Esophagus mucosa (tissue), 1 donor: ENCODE measurements around the gene FXYD3. TPM values are rescaled to one million over a fixed set of nuclear protein-coding genes. Genes with fewer than 3 reads are reported as not detected.
"Not testable (repeated sequence)": the region's sequence is repeated elsewhere in the genome, so short reads cannot be mapped to it uniquely, and the experiment has no call there.

Experiments used
- ATAC-seq: fragments of 200-7000 bp; cut with Tn5 transposase; one replicate; pipeline ENCODE4 v1.9.1; 2020
- total RNA-seq: library from RNA; stranded (reverse); gene quantifications from one replicate; pipeline ENCODE4 v1.2.4, GENCODE V29; 2023
- donor health status: DM: yes; HTN: yes; CAD: no.

FXYD3 gene
- total RNA-seq, 1 donor from 2014 or later: 736 TPM

GRCh38 chr19:35087393-35087792 lies 28.2 kb upstream of the FXYD3 start:
- no peak for ATAC-seq

- ATAC-seq: peak; percentile 58
Observed at GRCh38 chr19:35088131-35088913, 27.3 kb upstream of the FXYD3 start.

GRCh38 chr19:35089554-35089953 lies 26.1 kb upstream of the FXYD3 start:
- ATAC-seq: no peak

- no peak for ATAC-seq
Observed at GRCh38 chr19:35090160-35090505, 25.5 kb upstream of the FXYD3 start.

GRCh38 chr19:35090506-35091214 lies 25.0 kb upstream of the FXYD3 start:
- ATAC-seq: peak; percentile 73

- ATAC-seq: no peak
Observed at GRCh38 chr19:35093430-35093829, 22.2 kb upstream of the FXYD3 start.

GRCh38 chr19:35093941-35094647 lies 21.5 kb upstream of the FXYD3 start:
- no peak for ATAC-seq

- ATAC-seq: no peak
Observed at GRCh38 chr19:35094656-35095055, 21.0 kb upstream of the FXYD3 start.

- ATAC-seq: peak; percentile 65
Observed at GRCh38 chr19:35095667-35096368, 19.8 kb upstream of the FXYD3 start.

GRCh38 chr19:35098413-35099049 lies 17.1 kb upstream of the FXYD3 start:
- ATAC-seq: peak; percentile 59

GRCh38 chr19:35099155-35099896 lies 16.3 kb upstream of the FXYD3 start:
- peak; percentile 5 for ATAC-seq

- no peak for ATAC-seq
Observed at GRCh38 chr19:35099897-35100275, 15.7 kb upstream of the FXYD3 start.

GRCh38 chr19:35100588-35101533 lies 14.8 kb upstream of the FXYD3 start:
- no peak for ATAC-seq

GRCh38 chr19:35101949-35102348 lies 13.7 kb upstream of the FXYD3 start:
- ATAC-seq: not testable (repeated sequence)

GRCh38 chr19:35103614-35104013 lies 12.0 kb upstream of the FXYD3 start:
- ATAC-seq: not testable (repeated sequence)

GRCh38 chr19:35104361-35104760 lies 11.3 kb upstream of the FXYD3 start:
- ATAC-seq: no peak

GRCh38 chr19:35105047-35105410 lies 10.6 kb upstream of the FXYD3 start:
- ATAC-seq: no peak

- no peak for ATAC-seq
Observed at GRCh38 chr19:35105411-35106290, 10.0 kb upstream of the FXYD3 start.

- ATAC-seq: no peak
Observed at GRCh38 chr19:35106291-35106583, 9.4 kb upstream of the FXYD3 start.
